ENCODE results near the gene TRIM40. TPM values are rescaled to one million over a fixed set of nuclear protein-coding genes. Genes with fewer than 3 reads are reported as not detected.

The TRIM40 gene
- total RNA-seq, 1 experiment from 2014 or later, result not detected

DNA sequence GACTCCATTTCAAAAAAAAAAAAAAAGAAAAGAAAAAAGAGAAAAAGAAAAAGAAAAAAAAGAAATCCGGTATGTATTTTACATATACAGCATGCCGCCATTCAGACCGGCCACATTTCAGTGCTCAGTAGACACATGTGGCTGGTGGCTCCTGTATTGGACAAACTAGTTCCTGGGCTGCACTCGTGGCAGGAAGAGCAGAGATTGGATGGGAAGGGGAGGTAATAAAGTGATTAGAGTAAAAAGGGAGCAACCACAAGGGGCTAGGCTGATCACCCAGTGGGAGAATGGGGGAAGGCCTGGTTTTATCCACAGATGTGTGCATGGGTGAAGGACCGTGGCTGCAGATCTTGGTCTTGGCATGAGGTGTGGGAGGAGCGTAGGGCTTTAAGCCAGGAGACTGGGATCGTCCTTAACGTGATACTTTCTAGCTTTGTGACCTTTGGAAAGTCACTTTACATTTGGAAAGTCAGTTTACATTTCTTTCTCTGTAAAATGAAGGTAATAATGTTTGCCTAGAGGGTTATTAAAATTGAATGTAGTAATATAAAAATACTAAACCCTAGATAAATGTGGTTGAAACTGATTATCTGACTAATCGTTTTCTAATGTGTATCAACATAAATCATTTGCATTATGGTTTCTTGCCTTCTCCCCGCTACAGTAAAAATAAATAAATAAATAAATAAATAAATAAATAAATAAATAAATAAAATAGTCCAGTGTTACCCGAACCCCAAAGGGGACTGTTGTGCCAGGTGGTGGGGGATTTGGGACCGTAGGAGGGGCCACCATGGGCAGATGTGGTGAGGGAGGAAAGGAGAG, 26.5 kb downstream of the TRIM40 start:
- in situ Hi-C loops (cut with HindIII; ENCODE audit: low pct_unique_long_range_greater_than_20kb, low sequenced_read_pairs) (no loop called here), intact Hi-C loops (cut with micrococcal nuclease; ENCODE audit: unreplicated experiment) (no loop called here)
- ChIA-PET CTCF (no interaction called here), POLR2A (no interaction called here)
- H3K27ac ChIP-seq (ENCODE audit: low read length), result no peak overlapping the region
- no peaks in the 10 kb centered on the region for H3K36me3 ChIP-seq (ENCODE audit: control insufficient read depth, insufficient read depth, low read length)
- ATAC-seq (no peak), DNase-seq (ENCODE audit: low read depth, low spot score) (no peak)
- no TSS peak for BruUV-seq (replicated peaks)
- H3K9me3 ChIP-seq (ENCODE audit: control insufficient read depth, insufficient read depth, low read depth, low read length), result no peaks in the 10 kb centered on the region
- no peaks in the 10 kb centered on the region for H3K4me1 ChIP-seq (ENCODE audit: control insufficient read depth, insufficient read depth, low read length)
- no peak for TF ChIP-seq POLR2AphosphoS5 (IDR thresholded peaks at IDR 0.05; ENCODE audit: low read depth, low read length)
- no peak for TF ChIP-seq SIN3A (IDR thresholded peaks at IDR 0.05; ENCODE audit: borderline replicate concordance, insufficient read depth, low read depth, low read length)
- TF ChIP-seq TCF7L2 (IDR thresholded peaks at IDR 0.05; ENCODE audit: low read depth, low read length), result no peak
- TF ChIP-seq, protein P1, sequence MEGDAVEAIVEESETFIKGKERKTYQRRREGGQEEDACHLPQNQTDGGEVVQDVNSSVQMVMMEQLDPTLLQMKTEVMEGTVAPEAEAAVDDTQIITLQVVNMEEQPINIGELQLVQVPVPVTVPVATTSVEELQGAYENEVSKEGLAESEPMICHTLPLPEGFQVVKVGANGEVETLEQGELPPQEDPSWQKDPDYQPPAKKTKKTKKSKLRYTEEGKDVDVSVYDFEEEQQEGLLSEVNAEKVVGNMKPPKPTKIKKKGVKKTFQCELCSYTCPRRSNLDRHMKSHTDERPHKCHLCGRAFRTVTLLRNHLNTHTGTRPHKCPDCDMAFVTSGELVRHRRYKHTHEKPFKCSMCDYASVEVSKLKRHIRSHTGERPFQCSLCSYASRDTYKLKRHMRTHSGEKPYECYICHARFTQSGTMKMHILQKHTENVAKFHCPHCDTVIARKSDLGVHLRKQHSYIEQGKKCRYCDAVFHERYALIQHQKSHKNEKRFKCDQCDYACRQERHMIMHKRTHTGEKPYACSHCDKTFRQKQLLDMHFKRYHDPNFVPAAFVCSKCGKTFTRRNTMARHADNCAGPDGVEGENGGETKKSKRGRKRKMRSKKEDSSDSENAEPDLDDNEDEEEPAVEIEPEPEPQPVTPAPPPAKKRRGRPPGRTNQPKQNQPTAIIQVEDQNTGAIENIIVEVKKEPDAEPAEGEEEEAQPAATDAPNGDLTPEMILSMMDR (IDR thresholded peaks at IDR 0.05), result no peak
- TF ChIP-seq, protein P2, sequence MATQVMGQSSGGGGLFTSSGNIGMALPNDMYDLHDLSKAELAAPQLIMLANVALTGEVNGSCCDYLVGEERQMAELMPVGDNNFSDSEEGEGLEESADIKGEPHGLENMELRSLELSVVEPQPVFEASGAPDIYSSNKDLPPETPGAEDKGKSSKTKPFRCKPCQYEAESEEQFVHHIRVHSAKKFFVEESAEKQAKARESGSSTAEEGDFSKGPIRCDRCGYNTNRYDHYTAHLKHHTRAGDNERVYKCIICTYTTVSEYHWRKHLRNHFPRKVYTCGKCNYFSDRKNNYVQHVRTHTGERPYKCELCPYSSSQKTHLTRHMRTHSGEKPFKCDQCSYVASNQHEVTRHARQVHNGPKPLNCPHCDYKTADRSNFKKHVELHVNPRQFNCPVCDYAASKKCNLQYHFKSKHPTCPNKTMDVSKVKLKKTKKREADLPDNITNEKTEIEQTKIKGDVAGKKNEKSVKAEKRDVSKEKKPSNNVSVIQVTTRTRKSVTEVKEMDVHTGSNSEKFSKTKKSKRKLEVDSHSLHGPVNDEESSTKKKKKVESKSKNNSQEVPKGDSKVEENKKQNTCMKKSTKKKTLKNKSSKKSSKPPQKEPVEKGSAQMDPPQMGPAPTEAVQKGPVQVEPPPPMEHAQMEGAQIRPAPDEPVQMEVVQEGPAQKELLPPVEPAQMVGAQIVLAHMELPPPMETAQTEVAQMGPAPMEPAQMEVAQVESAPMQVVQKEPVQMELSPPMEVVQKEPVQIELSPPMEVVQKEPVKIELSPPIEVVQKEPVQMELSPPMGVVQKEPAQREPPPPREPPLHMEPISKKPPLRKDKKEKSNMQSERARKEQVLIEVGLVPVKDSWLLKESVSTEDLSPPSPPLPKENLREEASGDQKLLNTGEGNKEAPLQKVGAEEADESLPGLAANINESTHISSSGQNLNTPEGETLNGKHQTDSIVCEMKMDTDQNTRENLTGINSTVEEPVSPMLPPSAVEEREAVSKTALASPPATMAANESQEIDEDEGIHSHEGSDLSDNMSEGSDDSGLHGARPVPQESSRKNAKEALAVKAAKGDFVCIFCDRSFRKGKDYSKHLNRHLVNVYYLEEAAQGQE (IDR thresholded peaks at IDR 0.05; ENCODE audit: insufficient read depth in 1 of 2, low read depth in 2 of 2, low read length in 1 of 2), result no peak
- H3K4me3 ChIP-seq (ENCODE audit: low read depth in 2 of 2, low read length in 2 of 2), result peak overlapping the region; percentile 29 to 52
- peaks cover 6% of the 10 kb centered on the region; the same call in 1 of the 2 replicates for H3K27me3 ChIP-seq (ENCODE audit: control insufficient read depth, insufficient read depth, low read length)

DNA sequence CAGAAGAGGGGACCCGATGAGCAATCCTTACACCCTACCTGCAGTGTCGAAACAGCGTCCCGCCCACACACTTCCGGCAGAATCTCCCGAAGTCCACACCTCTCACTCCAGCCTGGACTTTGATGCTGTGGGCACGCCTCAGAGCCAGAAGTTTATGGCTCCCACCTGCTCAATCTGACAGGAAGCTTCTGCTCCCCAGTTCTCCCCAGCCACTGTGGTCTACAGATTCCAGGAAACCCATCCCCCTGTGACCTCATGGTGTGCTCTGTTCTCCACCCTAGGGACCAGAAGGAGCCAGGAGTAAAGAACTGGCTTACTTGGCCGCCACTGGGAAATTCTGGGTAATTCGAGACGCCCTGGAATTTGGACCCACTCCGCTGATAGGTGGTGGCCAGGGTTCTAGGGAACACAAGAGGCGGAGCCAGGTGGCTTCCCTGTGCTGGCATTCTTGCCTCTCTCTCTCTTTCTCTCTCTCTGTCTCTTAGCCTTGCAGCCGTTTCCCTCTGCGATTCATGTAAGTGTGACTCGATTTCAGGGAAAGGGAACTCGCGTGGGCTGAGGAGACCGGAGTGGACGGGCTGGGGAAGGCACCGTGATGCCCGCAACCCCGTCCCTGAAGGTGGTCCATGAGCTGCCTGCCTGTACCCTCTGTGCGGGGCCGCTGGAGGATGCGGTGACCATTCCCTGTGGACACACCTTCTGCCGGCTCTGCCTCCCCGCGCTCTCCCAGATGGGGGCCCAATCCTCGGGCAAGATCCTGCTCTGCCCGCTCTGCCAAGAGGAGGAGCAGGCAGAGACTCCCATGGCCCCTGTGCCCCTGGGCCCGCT, 27.4 kb downstream of the TRIM40 start, which contains the start of gene TRIM15:
TRIM15 (plus strand) TSS at position 457 of the 828 bp plus-strand sequence; CDS start at position 596, 139 bp downstream.
- H3K4me1 ChIP-seq (ENCODE audit: control insufficient read depth, insufficient read depth, low read length), result no peaks in the 10 kb centered on the region
- in situ Hi-C loops (cut with HindIII; ENCODE audit: low pct_unique_long_range_greater_than_20kb, low sequenced_read_pairs), result no loop called here
- ChIA-PET CTCF (no interaction called here), POLR2A (no interaction called here)
- H3K27ac ChIP-seq (ENCODE audit: low read length), result no peak within 1 kb of the TSS
- H3K9me3 ChIP-seq (ENCODE audit: control insufficient read depth, insufficient read depth, low read depth, low read length), result no peaks in the 10 kb centered on the region
- DNase-seq (ENCODE audit: low read depth, low spot score) (no peak), ATAC-seq (peak; percentile 73)
- intact Hi-C loops (cut with micrococcal nuclease; ENCODE audit: unreplicated experiment), result no loop called here
- peaks cover 13% of the 10 kb centered on the region for H3K27me3 ChIP-seq (ENCODE audit: control insufficient read depth, insufficient read depth, low read length)
- peak within 1 kb of the TSS; percentile 29 to 52 for H3K4me3 ChIP-seq (ENCODE audit: low read depth in 2 of 2, low read length in 2 of 2)
- no TSS peak for BruUV-seq (replicated peaks)
- H3K36me3 ChIP-seq (ENCODE audit: control insufficient read depth, insufficient read depth, low read length), result no peaks in the 10 kb centered on the region
- TF ChIP-seq, protein P2 (IDR thresholded peaks at IDR 0.05; ENCODE audit: insufficient read depth in 1 of 2, low read depth in 2 of 2, low read length in 1 of 2), result no peak
- no peak for TF ChIP-seq POLR2AphosphoS5 (IDR thresholded peaks at IDR 0.05; ENCODE audit: low read depth, low read length)
- TF ChIP-seq, protein P1 (IDR thresholded peaks at IDR 0.05), result no peak
- no peak for TF ChIP-seq SIN3A (IDR thresholded peaks at IDR 0.05; ENCODE audit: borderline replicate concordance, insufficient read depth, low read depth, low read length)
- TF ChIP-seq TCF7L2 (IDR thresholded peaks at IDR 0.05; ENCODE audit: low read depth, low read length), result no peak

Measured in Panc1 (cell line).